Glutamatergic neuron (in vitro differentiated cells): ENCODE measurements around the gene DENND10. TPM values are rescaled to one million over a fixed set of nuclear protein-coding genes. Genes with fewer than 3 reads are reported as not detected.
"Not testable (repeated sequence)": the region's sequence is repeated elsewhere in the genome, so short reads cannot be mapped to it uniquely, and the experiment has no call there.

Source experiments
- DNase-seq: peaks from one replicate; pipeline ENCODE4 v3.0.0; 2022
- H3K27ac Mint-ChIP-seq: one replicate; pipeline ENCODE4 v1.8.0; 2020; ENCODE audit warnings: mild to moderate bottlenecking, mixed read lengths, inconsistent platforms; ENCODE audit not compliant: unreplicated experiment
- H3K27me3 Mint-ChIP-seq: one replicate; pipeline ENCODE4 v1.8.0; 2020; ENCODE audit warnings: mild to moderate bottlenecking, moderate library complexity, mixed read lengths, inconsistent platforms; ENCODE audit not compliant: unreplicated experiment
- H3K36me3 Mint-ChIP-seq: one replicate; pipeline ENCODE4 v1.8.0; 2020; ENCODE audit warnings: mild to moderate bottlenecking, mixed read lengths, inconsistent platforms; ENCODE audit not compliant: unreplicated experiment
- H3K4me1 Mint-ChIP-seq: one replicate; pipeline ENCODE4 v1.8.0; 2020; ENCODE audit warnings: mild to moderate bottlenecking, low read depth, mixed read lengths, inconsistent platforms; ENCODE audit not compliant: unreplicated experiment
- H3K4me3 Mint-ChIP-seq: one replicate; pipeline ENCODE4 v1.8.0; 2020; ENCODE audit warnings: mild to moderate bottlenecking, mixed read lengths, inconsistent platforms; ENCODE audit not compliant: unreplicated experiment
- H3K9me3 Mint-ChIP-seq: one replicate; pipeline ENCODE4 v1.8.0; 2020; ENCODE audit warnings: mild to moderate bottlenecking, moderate library complexity, mixed read lengths, inconsistent platforms; ENCODE audit not compliant: unreplicated experiment
- total RNA-seq: library from RNA; stranded (reverse); fragmentation: NEBNext Ultra II Directional; extraction: Animal tissue kit (Norgen Biotek cat#: 25700); gene quantifications from one replicate; pipeline ENCODE4 v1.2.1, GENCODE V29; 2021; ENCODE audit not compliant: unreplicated experiment
- TF ChIP-seq, protein P1 (sequence below): fragments of 200-600 bp; sonication (generic); IDR thresholded peaks from one replicate; pipeline ENCODE4 v1.5.0; 2021; ENCODE audit not compliant: partially characterized antibody, unreplicated experiment

The DENND10 gene
- total RNA-seq, 1 donor from 2014 or later, result 39.9 TPM

GRCh38 chr10:119176166-119176565 is 72.3 kb downstream of the DENND10 start:
- peaks cover 20% of the 10 kb centered on the region for H3K4me1 Mint-ChIP-seq
- H3K27me3 Mint-ChIP-seq, result peaks cover 8% of the 10 kb centered on the region
- H3K36me3 Mint-ChIP-seq, result no peaks in the 10 kb centered on the region
- H3K4me3 Mint-ChIP-seq, result peak overlapping the region; percentile 61
- H3K27ac Mint-ChIP-seq, result peak overlapping the region; percentile 90
- H3K9me3 Mint-ChIP-seq, result peaks cover 10% of the 10 kb centered on the region
- no peak for DNase-seq
- TF ChIP-seq, protein P1, sequence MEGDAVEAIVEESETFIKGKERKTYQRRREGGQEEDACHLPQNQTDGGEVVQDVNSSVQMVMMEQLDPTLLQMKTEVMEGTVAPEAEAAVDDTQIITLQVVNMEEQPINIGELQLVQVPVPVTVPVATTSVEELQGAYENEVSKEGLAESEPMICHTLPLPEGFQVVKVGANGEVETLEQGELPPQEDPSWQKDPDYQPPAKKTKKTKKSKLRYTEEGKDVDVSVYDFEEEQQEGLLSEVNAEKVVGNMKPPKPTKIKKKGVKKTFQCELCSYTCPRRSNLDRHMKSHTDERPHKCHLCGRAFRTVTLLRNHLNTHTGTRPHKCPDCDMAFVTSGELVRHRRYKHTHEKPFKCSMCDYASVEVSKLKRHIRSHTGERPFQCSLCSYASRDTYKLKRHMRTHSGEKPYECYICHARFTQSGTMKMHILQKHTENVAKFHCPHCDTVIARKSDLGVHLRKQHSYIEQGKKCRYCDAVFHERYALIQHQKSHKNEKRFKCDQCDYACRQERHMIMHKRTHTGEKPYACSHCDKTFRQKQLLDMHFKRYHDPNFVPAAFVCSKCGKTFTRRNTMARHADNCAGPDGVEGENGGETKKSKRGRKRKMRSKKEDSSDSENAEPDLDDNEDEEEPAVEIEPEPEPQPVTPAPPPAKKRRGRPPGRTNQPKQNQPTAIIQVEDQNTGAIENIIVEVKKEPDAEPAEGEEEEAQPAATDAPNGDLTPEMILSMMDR, result no peak

- Mint-ChIP-seq H3K9me3 (peaks cover 11% of the 10 kb centered on the region), H3K4me3 (peak overlapping the region; percentile 98), H3K4me1 (peaks cover 20% of the 10 kb centered on the region), H3K36me3 (no peaks in the 10 kb centered on the region), H3K27me3 (peaks cover 8% of the 10 kb centered on the region), H3K27ac (peak overlapping the region; percentile 95)
- TF ChIP-seq, protein P1, result no peak
- DNase-seq, result no peak
Measured at GRCh38 chr10:119177708-119178371, 73.9 kb downstream of the DENND10 start.

DNA sequence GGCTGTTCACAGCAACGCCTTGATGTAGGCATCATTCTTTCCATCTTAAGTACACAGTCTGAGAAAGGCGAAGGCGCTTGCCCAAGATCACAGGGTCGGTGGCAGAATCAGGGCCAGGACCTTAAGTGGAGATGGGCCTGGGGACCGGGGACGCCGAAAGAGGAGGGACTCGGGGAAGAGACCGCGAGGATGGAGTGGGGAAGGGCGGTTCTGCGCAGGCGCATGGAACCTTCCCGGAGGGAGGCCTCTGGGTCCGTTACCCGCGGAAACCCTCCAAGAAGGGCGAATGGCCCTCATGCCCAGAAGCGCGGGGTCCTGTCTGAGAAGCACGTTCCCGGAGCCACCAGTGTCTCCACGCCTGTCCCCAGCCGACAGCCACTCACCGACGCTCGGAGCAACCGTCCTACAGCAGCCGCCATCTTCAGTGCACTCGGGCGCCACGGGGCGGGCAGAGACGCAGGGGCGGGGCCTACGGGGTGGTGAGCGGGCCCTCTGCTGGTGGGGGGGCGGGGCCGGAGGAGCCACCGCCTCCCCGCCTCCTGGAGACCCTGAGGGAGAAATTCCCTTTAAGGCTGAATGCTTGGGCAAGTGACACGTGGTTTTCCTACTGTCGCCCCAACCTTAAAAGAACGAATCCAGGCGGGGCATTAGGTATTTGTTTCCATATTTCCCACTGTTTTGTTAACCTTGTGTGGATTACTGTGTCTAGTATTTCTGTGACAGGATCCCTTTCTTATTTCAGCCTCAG is 74.6 kb downstream of the DENND10 start, which contains the start of gene PRDX3:
Gene PRDX3 (minus strand): TSS at position 441 of the 748 bp plus-strand sequence. CDS start 22 bp downstream, at position 419.
- H3K9me3 Mint-ChIP-seq, result peaks cover 13% of the 10 kb centered on the region
- no peaks in the 10 kb centered on the region for H3K36me3 Mint-ChIP-seq
- H3K27ac Mint-ChIP-seq, result peak within 1 kb of the TSS; percentile 95
- H3K4me3 Mint-ChIP-seq, result peak within 1 kb of the TSS; percentile 98
- H3K4me1 Mint-ChIP-seq, result peaks cover 20% of the 10 kb centered on the region
- TF ChIP-seq, protein P1, result no peak
- peak; percentile 98 for DNase-seq
- H3K27me3 Mint-ChIP-seq, result peaks cover 8% of the 10 kb centered on the region

DNA sequence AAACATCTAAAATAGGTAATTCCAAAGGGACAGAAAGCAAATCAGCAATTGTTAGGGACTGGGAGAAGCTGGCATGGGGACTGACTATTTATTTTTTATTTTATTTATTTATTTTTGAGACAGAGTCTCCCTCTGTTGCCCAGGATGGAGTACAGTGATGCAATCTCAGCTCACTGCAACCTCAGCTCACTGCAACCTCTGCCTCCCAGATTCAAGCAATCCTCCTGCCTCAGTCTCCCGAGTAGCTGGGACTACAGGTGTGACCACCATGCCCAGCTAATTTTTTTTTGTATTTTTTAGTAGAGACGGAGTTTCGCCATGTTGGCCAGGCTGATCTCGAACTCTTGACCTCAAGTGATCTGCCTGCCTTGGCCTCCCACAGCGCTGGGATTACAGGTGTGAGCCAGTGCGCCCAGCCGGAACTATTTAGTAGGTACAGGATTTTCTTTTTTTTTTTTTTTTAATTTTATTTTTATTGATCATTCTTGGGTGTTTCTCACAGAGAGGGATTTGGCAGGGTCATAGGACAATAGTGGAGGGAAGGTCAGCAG is 77.0 kb downstream of the DENND10 start:
- H3K9me3 Mint-ChIP-seq, DNase-seq, H3K36me3 Mint-ChIP-seq, H3K27ac Mint-ChIP-seq, H3K4me3 Mint-ChIP-seq, H3K27me3 Mint-ChIP-seq: not testable (repeated sequence)
- peaks cover 12% of the 10 kb centered on the region for H3K4me1 Mint-ChIP-seq

DNA sequence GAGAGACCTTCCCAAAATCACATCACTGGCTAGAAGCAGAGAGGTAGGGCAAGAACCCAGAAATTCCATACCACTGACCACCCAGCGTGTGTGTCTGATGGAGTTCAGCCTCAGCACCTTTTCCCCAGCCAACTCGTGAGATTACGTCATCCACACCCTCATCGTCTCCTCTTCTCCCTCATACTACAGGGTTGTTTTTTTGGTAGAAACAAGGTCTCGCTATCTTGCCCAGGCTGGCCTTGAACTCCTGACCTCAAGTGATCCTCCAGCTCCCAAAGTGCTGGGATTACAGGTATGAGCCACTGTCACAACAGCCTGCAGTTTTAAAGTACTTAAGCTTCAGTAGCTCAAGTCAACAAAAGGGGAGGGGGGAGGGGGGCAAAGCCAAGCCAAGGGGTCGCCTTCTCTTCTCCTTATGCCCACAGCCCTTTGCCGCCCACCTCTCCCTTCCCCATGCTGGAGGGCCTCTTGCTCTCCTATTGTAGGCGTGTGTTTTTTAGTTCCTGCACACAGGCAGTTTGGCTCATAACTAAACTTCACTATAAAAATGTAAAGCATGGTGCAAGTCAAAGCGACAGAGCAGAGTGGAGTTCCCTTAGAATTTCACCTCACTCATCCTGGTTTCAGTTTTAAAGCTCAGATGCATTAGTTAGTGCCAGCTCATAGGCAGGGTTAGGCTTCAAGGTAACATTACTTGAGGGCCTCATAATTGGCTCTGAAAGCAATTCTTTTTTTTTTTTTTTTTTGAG is 79.9 kb downstream of the DENND10 start:
- peaks cover 1% of the 10 kb centered on the region for H3K4me1 Mint-ChIP-seq
- no peak overlapping the region for H3K4me3 Mint-ChIP-seq
- H3K27ac Mint-ChIP-seq, result no peak overlapping the region
- peaks cover 3% of the 10 kb centered on the region for H3K27me3 Mint-ChIP-seq
- TF ChIP-seq, protein P1, result no peak
- H3K9me3 Mint-ChIP-seq, result peaks cover 5% of the 10 kb centered on the region
- no peaks in the 10 kb centered on the region for H3K36me3 Mint-ChIP-seq
- DNase-seq, result no peak
